ENCODE results near the gene NIPSNAP2. TPM values are rescaled to one million over a fixed set of nuclear protein-coding genes. Genes with fewer than 3 reads are reported as not detected.

NIPSNAP2 gene
- total RNA-seq (ENCODE audit: low replicate concordance) = 46.5 and 54.9 TPM in 2 replicates
- long read RNA-seq, transcript NIPSNAP2-201 (10 exons, 1,999 nt) = major isoform, 148 of 168 reads
- long read RNA-seq, partial matches to known transcripts = 6 of 168 reads
- long read RNA-seq, other reads (novel, unspliced or antisense) = 10 of 168 reads

DNA sequence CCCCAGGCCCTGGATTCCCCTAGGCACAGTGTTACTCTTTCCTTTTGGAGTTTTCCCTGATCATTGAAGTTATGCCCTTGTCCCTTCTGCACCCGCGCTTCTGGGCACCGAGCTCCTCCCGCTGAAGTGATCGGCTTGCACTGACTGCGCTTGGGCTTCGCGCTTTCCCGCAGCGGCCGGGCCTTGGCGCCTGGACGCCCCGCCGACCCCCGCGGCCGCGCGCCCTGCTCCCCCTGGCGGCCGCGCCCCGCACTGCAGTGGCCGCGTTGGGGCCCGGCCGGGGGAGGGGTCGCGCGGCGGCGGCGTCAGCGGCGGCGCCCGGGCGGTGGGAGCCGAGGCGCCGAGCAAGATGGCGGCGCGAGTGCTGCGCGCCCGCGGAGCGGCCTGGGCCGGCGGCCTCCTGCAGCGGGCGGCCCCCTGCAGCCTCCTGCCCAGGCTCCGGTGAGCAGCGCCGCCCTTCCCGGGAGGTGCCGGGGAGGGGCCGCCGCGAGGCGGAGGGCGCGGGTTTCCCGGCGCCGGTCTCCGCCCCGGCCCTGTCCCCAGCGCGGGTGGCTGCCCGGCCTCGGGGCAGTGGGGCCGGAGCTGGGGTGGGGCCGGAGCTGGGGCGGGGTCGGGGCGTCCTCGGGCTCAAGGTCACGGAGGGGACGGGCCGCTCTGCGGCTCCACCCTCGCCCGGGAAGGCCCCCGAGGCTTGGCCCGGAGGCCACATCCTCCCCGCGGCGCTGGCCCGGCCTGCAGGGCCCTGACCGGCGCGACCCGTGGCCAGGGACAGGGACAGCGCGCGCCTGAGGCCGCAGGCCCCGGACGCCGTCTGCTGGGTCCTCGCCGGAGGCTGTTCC lies at the start of gene NIPSNAP2:
Gene NIPSNAP2 (plus strand): TSS at position 325 of the 839 bp plus-strand sequence. CDS start 25 bp downstream, at position 350.
- Mint-ChIP-seq H3K4me3 (peak within 1 kb of the TSS; percentile 93), H3K27me3 (peaks cover 2% of the 10 kb centered on the region), H3K27ac (peak within 1 kb of the TSS; percentile 94), H3K9me3 (no peaks in the 10 kb centered on the region), H3K36me3 (peaks cover 6% of the 10 kb centered on the region), H3K4me1 (ENCODE audit: unreplicated experiment) (peaks cover 13% of the 10 kb centered on the region)
- TF ChIP-seq, protein P1, sequence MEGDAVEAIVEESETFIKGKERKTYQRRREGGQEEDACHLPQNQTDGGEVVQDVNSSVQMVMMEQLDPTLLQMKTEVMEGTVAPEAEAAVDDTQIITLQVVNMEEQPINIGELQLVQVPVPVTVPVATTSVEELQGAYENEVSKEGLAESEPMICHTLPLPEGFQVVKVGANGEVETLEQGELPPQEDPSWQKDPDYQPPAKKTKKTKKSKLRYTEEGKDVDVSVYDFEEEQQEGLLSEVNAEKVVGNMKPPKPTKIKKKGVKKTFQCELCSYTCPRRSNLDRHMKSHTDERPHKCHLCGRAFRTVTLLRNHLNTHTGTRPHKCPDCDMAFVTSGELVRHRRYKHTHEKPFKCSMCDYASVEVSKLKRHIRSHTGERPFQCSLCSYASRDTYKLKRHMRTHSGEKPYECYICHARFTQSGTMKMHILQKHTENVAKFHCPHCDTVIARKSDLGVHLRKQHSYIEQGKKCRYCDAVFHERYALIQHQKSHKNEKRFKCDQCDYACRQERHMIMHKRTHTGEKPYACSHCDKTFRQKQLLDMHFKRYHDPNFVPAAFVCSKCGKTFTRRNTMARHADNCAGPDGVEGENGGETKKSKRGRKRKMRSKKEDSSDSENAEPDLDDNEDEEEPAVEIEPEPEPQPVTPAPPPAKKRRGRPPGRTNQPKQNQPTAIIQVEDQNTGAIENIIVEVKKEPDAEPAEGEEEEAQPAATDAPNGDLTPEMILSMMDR (conservative IDR thresholded peaks at IDR 0.05) = peak; percentile 70
- peak; percentile 82 for DNase-seq (ENCODE audit: extremely low spot score, unreplicated experiment)

DNA sequence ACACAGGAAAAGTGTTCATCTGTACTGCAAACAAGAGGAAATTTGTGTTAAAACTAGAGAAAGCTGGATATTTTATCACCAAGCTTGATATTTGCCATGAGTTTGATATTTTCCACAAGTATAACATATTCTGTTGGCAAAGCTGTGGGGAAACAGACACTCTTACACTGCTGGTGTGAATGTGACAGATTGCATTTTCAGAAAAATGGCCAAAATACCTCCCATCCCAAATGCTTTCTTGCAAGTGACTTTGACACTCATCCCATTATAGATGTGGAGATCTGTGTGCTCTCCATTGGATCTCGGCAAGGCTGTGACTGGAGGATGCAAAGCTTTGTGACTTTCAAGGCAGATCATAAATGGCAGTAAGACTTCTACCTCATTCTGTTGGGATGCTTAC lies 46.6 kb upstream of the NIPSNAP2 start:
- no peaks in the 10 kb centered on the region for H3K9me3 Mint-ChIP-seq
- H3K4me1 Mint-ChIP-seq (ENCODE audit: unreplicated experiment) = peaks cover 2% of the 10 kb centered on the region
- TF ChIP-seq, protein P1 (conservative IDR thresholded peaks at IDR 0.05) = no peak
- no peak for DNase-seq (ENCODE audit: extremely low spot score, unreplicated experiment)
- no peak overlapping the region for H3K4me3 Mint-ChIP-seq
- no peaks in the 10 kb centered on the region for H3K27me3 Mint-ChIP-seq
- H3K27ac Mint-ChIP-seq = no peak overlapping the region
- peaks cover 23% of the 10 kb centered on the region for H3K36me3 Mint-ChIP-seq

DNA sequence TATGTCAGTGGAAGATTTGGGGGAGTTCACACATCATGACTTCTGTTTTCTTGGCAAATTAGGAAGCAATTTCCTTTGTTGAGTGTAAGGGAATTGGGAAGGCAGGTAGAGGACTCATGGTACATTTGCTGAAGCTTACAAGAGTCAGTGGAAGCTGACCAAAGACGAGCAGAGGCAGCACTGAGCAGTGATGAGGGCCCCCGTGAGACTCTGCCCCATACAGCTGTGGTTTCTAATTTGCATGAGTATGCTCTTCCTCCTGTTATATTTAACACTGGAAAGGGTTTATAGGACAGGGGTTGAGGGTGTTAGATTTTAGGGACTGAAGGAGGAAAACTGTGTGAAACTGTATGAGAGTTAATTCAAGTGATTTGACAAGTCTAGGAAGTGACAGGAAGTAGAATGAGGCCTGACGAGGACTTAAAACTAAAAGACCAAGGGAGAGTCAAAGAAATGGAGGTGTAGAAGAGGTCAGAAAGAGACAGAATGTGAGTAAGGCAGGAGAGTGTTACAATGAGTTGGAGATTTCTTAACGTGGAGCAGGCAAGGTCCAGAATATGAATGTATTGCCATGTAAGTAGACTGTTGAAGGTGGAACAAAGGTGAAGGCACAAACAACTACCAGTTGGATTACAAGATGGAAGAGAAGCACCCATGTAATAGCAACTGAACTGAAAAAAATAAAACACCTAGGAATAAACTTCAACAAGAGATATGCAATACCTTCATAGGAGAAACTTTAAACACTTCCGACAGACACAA lies 36.2 kb upstream of the NIPSNAP2 start:
- TF ChIP-seq, protein P1 (conservative IDR thresholded peaks at IDR 0.05) = no peak
- no peak for DNase-seq (ENCODE audit: extremely low spot score, unreplicated experiment)
- H3K4me3 Mint-ChIP-seq = no peak overlapping the region
- H3K4me1 Mint-ChIP-seq (ENCODE audit: unreplicated experiment) = no peaks in the 10 kb centered on the region
- no peaks in the 10 kb centered on the region for H3K9me3 Mint-ChIP-seq
- H3K36me3 Mint-ChIP-seq = peaks cover 11% of the 10 kb centered on the region
- no peaks in the 10 kb centered on the region for H3K27me3 Mint-ChIP-seq
- no peak overlapping the region for H3K27ac Mint-ChIP-seq

DNA sequence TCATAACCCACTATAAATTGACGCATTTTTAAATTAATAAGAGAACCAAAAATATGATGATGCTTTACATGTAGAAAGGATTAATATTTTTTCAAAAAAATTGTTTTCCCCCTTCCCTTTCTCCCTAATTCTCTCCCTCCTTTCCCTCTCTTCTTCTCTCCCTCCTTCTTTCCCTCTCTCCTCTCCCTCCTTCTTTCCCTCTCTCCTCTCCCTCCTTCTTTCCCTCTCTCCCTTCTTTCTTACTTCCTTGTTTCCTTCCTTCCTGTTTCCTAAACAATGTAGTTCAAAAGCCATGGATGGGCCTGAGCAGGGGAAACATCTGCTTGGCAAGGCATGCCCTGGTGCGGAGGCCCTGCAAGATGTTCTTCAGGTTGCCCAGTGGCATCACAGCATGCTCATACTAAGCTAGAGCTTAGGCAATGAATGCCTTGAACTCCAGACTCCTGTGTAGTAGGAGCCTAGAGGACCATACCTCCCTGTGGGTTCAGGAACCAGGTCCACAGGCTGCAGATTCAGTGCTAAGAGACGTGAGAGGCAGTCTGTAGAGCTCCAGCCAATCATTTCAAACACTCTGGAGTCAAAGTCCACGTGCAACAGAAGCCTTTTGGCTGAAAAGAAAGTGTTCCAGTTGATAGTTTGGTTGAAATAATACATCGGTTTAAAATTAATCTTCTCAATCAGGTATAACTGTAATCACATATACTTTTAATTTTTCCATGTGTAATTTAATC lies 32.8 kb upstream of the NIPSNAP2 start:
- H3K27ac Mint-ChIP-seq = no peak overlapping the region
- no peak overlapping the region for H3K4me3 Mint-ChIP-seq

More for the DNA sequence above, 32.8 kb upstream of the NIPSNAP2 start:
- DNase-seq (ENCODE audit: extremely low spot score, unreplicated experiment) = no peak
- Mint-ChIP-seq H3K27me3 (no peaks in the 10 kb centered on the region), H3K36me3 (peaks cover 9% of the 10 kb centered on the region), H3K9me3 (no peaks in the 10 kb centered on the region), H3K4me1 (ENCODE audit: unreplicated experiment) (no peaks in the 10 kb centered on the region)
- TF ChIP-seq, protein P1 (conservative IDR thresholded peaks at IDR 0.05) = no peak

All from type B pancreatic cell (in vitro differentiated cells).